Tibial artery (tissue), 4 donors: ENCODE data around the gene ERC1.
A peak's percentile ranks its signal among the peaks of the same experiment; 100 is the strongest.

Experiments
- DNase-seq, 2 donors: peaks; one replicate each; pipeline ENCODE4 v3.0.0-alpha.2; 2019
- H3K27ac ChIP-seq, 2 donors: fragments of 200-600 bp; sonication (generic) in 1 of 2; 1 replicate in 1 of 2; 2 replicates in 1 of 2; pipeline ENCODE4 v1.5.1; 2018 to 2019; ENCODE audit warnings: mild to moderate bottlenecking in 1 of 2
- H3K27me3 ChIP-seq, 2 donors: fragments of 200-600 bp; sonication (generic) in 1 of 2; one replicate each; pipeline versions ENCODE4 v1.5.1 to v1.6.0; 2016 to 2019
- H3K36me3 ChIP-seq, 3 donors: fragments of 200-600 bp; sonication (generic) in 2 of 3; one replicate each; pipeline ENCODE4 v1.5.1; 2016 to 2019; ENCODE audit warnings: mild to moderate bottlenecking in 2 of 3
- H3K4me1 ChIP-seq, 4 donors: fragments of 200-600 bp; sonication (generic) in 2 of 4; 1 replicate in 3 of 4; 2 replicates in 1 of 4; pipeline ENCODE4 v1.5.1; 2016 to 2019
- H3K4me3 ChIP-seq, 2 donors: fragments of 200-600 bp; sonication (generic) in 1 of 2; 1 replicate in 1 of 2; 2 replicates in 1 of 2; pipeline ENCODE4 v1.5.1; 2018 to 2019; ENCODE audit warnings: mild to moderate bottlenecking in 2 of 2
- H3K9me3 ChIP-seq, 3 donors: fragments of 200-600 bp; sonication (generic) in 1 of 3; one replicate each; pipeline ENCODE4 v1.5.1; 2016 to 2019
- intact Hi-C: fragments of 100-400 bp; cut with DNase I; formaldehyde crosslinking; loops from one replicate; pipeline ENCODE4 v1.15.0; 2023; ENCODE audit warnings: low total_unique reads
- TF ChIP-seq, protein P1 (sequence below), 2 experiments: fragments of 200-600 bp in 1 of 2; fragments of 450-650 bp in 1 of 2; IDR thresholded peaks; one replicate each; pipeline ENCODE4 v1.5.1; 2017 to 2019; ENCODE audit warnings: antibody characterized with exemption in 2 of 2, mild to moderate bottlenecking in 1 of 2, moderate library complexity in 1 of 2

Gene ERC1

DNA sequence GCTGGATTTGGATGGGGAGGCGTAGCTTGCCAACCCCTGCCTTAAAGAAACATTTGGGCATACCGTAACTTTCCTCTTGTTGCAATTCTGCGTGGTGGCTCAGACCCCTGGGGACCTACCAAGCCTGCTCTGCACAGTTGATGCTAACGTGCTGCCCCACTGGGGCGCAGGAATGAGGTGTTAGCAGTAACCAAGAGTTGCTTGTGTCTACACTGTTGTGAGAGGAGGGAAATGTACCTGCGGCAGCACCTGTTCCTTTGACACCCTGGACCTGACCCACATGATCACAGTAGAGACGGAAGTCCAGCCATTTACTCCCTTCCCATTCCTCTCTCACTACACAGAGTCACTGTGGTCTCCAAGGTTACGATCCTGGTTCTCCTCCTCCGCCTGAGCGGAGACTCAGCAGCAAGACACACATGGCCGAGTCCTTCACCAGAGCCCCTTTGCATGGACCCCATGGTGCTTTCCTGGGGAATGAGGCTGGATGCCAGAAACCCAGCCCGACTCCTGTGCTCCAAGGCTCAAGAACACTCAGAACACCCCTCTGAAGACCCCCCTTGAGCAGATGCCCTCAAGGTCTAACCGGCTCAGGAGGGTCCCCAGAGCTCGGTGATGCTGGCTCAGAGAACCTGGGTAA, 518.5 kb downstream of the ERC1 start:
- Histone ChIP-seq H3K36me3 (no peaks in the 10 kb centered on the region), H3K4me1 (no peaks in the 10 kb centered on the region), H3K27ac (no peak overlapping the region), H3K4me3 (no peak overlapping the region), H3K27me3 (no peaks in the 10 kb centered on the region), H3K9me3 (no peaks in the 10 kb centered on the region)
- intact Hi-C loops: no loop called here
- DNase-seq: peak in 1 of 2 donors; percentile 35
- TF ChIP-seq, protein P1, sequence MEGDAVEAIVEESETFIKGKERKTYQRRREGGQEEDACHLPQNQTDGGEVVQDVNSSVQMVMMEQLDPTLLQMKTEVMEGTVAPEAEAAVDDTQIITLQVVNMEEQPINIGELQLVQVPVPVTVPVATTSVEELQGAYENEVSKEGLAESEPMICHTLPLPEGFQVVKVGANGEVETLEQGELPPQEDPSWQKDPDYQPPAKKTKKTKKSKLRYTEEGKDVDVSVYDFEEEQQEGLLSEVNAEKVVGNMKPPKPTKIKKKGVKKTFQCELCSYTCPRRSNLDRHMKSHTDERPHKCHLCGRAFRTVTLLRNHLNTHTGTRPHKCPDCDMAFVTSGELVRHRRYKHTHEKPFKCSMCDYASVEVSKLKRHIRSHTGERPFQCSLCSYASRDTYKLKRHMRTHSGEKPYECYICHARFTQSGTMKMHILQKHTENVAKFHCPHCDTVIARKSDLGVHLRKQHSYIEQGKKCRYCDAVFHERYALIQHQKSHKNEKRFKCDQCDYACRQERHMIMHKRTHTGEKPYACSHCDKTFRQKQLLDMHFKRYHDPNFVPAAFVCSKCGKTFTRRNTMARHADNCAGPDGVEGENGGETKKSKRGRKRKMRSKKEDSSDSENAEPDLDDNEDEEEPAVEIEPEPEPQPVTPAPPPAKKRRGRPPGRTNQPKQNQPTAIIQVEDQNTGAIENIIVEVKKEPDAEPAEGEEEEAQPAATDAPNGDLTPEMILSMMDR (IDR thresholded peaks at IDR 0.05): no peak

DNA sequence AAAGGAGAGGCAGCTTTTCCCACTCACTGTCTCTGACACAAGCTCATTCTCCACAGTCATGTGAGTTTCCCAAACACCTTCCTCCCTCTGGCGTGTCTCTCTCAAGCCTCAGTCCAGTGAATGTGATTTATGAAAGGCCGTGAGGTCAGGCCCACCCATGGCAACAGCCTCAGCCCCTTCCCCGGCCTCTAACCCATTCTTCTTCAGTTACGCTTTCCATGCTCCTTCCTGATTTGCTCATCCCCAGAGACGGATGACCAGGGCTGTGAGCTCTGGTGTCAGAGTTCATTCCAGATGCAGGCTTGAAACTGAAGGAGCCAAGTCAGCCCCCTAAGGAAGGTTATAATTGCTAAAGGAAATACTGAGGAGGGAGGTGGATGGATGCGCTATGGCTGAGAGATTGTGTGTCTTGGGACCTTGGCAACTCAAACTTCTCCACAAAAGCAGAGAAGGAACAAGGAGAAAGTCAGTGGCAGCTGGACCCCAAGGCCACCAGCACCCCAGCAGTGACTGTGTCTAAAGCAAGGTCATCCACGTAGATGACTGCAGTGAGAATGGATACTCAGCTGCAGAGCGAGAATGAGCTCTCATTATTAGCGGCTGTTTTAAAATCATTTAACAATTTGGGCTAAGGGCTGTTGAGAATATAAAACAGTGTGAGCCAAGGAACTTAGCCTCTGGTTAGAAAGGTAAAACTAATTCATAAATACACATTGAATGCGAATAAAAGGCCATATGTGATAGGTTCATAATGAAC, 519.2 kb downstream of the ERC1 start:
- Histone ChIP-seq H3K4me3 (no peak overlapping the region), H3K27me3 (no peaks in the 10 kb centered on the region), H3K4me1 (no peaks in the 10 kb centered on the region), H3K36me3 (no peaks in the 10 kb centered on the region), H3K9me3 (no peaks in the 10 kb centered on the region), H3K27ac (no peak overlapping the region)
- TF ChIP-seq, protein P1 (IDR thresholded peaks at IDR 0.05): no peak
- DNase-seq: no peak
- intact Hi-C loops: no loop called here

DNA sequence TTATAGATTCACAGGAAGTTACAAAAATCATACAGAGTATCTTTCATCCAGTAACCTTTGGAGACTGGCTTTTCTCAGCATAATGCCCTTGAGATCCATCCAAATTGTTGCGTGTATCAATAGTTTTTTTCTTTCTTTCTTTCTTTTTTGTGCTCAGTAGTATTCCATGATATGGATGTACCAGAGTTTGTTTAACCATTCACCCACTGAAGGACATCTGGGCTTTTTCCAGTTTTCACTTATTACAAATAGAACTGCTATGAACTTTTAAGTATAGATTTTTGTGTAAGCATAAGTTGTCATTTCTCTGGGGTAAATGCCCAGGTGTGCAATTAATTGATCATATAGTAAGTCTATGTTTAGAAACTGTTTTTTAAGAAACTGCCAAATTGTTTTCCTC, 524.0 kb downstream of the ERC1 start:
- H3K9me3 ChIP-seq: no peaks in the 10 kb centered on the region
- DNase-seq: no peak
- intact Hi-C loops: no loop called here

DNA sequence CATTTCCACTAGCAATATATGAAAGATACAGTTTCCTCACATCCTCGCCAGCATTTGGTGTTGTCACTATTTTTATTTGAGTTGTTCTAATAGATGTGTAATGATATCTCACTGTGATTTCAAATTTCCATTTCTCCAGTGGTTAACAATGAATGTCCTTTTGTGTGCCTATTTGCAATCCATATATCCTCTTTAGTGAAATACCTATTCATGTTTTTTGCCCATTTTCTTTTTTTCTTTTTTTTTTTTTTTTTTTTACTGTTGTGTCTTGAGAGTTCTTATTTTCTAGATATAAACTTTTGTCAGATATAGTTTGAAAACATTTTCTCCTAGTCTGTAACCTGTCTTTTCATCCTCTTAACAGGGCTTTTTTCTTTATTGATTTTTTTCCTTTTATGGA, 524.4 kb downstream of the ERC1 start:
- TF ChIP-seq, protein P1 (IDR thresholded peaks at IDR 0.05): no peak
- no peaks in the 10 kb centered on the region for H3K27me3 ChIP-seq
- intact Hi-C loops: no loop called here
- no peaks in the 10 kb centered on the region for H3K36me3 ChIP-seq
- H3K9me3 ChIP-seq: no peaks in the 10 kb centered on the region
- H3K27ac ChIP-seq: no peak overlapping the region
- H3K4me1 ChIP-seq: peaks cover 0 to 15% (median 11%) of the 10 kb centered on the region in 4 donors
- H3K4me3 ChIP-seq: no peak overlapping the region
- no peak for DNase-seq

More for the DNA sequence above, 524.0 kb downstream of the ERC1 start:
- Histone ChIP-seq H3K36me3 (no peaks in the 10 kb centered on the region), H3K4me3 (no peak overlapping the region), H3K4me1 (peaks cover 0 to 14% (median 11%) of the 10 kb centered on the region in 4 donors), H3K27me3 (no peaks in the 10 kb centered on the region), H3K27ac (no peak overlapping the region)
- TF ChIP-seq, protein P1 (IDR thresholded peaks at IDR 0.05): no peak

DNA sequence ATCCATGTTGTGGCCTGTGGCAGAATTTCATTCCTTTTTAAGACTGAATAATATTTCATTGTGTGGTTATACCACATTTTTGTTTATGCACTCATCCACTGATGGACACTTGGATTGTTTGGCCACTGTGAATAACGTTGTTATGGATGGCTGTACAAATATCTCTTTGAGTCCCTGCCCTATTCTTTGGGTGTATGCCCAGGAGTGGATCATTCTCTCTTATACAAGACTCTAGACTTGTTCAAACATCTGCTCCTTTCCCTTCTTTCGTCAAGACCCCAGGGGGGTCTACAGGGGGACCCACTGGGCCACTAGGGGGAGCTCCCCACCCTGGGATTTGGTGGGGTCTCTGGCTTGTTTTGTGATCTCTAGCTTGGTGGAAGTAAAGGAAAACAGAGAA, 526.0 kb downstream of the ERC1 start:
- no peaks in the 10 kb centered on the region for H3K9me3 ChIP-seq
- H3K4me1 ChIP-seq: peaks cover 0 to 15% (median 11%) of the 10 kb centered on the region in 4 donors
- no peaks in the 10 kb centered on the region for H3K36me3 ChIP-seq
- DNase-seq: peak in 1 of 2 donors; percentile 20
- intact Hi-C loops: no loop called here
- H3K27me3 ChIP-seq: no peaks in the 10 kb centered on the region
- no peak overlapping the region for H3K27ac ChIP-seq
- TF ChIP-seq, protein P1 (IDR thresholded peaks at IDR 0.05): no peak
- no peak overlapping the region for H3K4me3 ChIP-seq
